ENCODE measurements around the gene PRSS2. TPM values are rescaled to one million over a fixed set of nuclear protein-coding genes. Genes with fewer than 3 reads are reported as not detected.

The PRSS2 gene
- total and polyA plus RNA-seq, 4 donors: not detected

- no peak for DNase-seq (ENCODE audit: low read depth in 4 of 6, low spot score in 6 of 6)
- Histone ChIP-seq H3K36me3 (ENCODE audit: control insufficient read depth, insufficient read depth, low read length) (no peaks in the 10 kb centered on the region), H3K9me3 (ENCODE audit: control insufficient read depth, insufficient read depth, low read length) (no peaks in the 10 kb centered on the region), H3K27me3 (ENCODE audit: control insufficient read depth, insufficient read depth, low read length) (peaks cover 55% of the 10 kb centered on the region), H3K4me3 (ENCODE audit: low read depth, low read length) (no peak overlapping the region), H3K27ac (ENCODE audit: low read depth, low read length) (no peak overlapping the region), H3K4me1 (ENCODE audit: control insufficient read depth, insufficient read depth, low read length) (peaks cover 20% of the 10 kb centered on the region)
- 81% methylated on average over 4 of the region's 11 CpGs for WGBS (ENCODE audit: insufficient coverage)
These were observed 28.0 kb downstream of the PRSS2 start for GRCh38 chr7:142798451-142799436.

GRCh38 chr7:142799437-142799835 lies 28.7 kb downstream of the PRSS2 start:
- no peaks in the 10 kb centered on the region for H3K36me3 ChIP-seq (ENCODE audit: control insufficient read depth, insufficient read depth, low read length)
- peaks cover 20% of the 10 kb centered on the region for H3K4me1 ChIP-seq (ENCODE audit: control insufficient read depth, insufficient read depth, low read length)
- no peak for DNase-seq (ENCODE audit: low read depth in 4 of 6, low spot score in 6 of 6)
- H3K4me3 ChIP-seq (ENCODE audit: low read depth, low read length): no peak overlapping the region
- no peaks in the 10 kb centered on the region for H3K9me3 ChIP-seq (ENCODE audit: control insufficient read depth, insufficient read depth, low read length)
- H3K27me3 ChIP-seq (ENCODE audit: control insufficient read depth, insufficient read depth, low read length): peaks cover 53% of the 10 kb centered on the region
- 69% methylated on average over 1 of the region's 3 CpGs for WGBS (ENCODE audit: insufficient coverage)
- H3K27ac ChIP-seq (ENCODE audit: low read depth, low read length): no peak overlapping the region

DNA sequence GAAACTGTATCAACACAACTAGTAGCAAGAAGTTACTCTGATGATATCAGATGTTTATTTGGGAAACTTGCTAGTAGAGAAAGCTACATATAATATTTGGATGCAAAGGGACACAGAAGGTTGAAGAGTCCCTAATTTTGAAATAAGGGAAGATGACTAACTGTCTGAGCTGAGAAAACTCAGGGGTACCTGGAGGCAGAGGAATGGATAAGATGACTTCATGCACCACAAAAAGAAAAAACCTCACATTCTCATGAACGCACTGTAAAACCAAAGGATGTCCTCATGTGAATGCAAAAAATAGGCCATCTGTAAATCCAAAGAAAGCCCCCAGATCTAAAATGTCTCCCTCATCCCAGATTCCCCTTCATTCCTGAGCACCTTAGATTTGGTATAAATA lies 29.3 kb downstream of the PRSS2 start:
- H3K4me1 ChIP-seq (ENCODE audit: control insufficient read depth, insufficient read depth, low read length): peaks cover 20% of the 10 kb centered on the region
- no peak overlapping the region for H3K27ac ChIP-seq (ENCODE audit: low read depth, low read length)
- no peak overlapping the region for H3K4me3 ChIP-seq (ENCODE audit: low read depth, low read length)
- no peaks in the 10 kb centered on the region for H3K9me3 ChIP-seq (ENCODE audit: control insufficient read depth, insufficient read depth, low read length)
- H3K36me3 ChIP-seq (ENCODE audit: control insufficient read depth, insufficient read depth, low read length): no peaks in the 10 kb centered on the region
- DNase-seq (ENCODE audit: low read depth in 4 of 6, low spot score in 6 of 6): no peak
- peaks cover 53% of the 10 kb centered on the region for H3K27me3 ChIP-seq (ENCODE audit: control insufficient read depth, insufficient read depth, low read length)
- no CpG with 5 or more reads among the region's 1 CpG for WGBS (ENCODE audit: insufficient coverage)

DNA sequence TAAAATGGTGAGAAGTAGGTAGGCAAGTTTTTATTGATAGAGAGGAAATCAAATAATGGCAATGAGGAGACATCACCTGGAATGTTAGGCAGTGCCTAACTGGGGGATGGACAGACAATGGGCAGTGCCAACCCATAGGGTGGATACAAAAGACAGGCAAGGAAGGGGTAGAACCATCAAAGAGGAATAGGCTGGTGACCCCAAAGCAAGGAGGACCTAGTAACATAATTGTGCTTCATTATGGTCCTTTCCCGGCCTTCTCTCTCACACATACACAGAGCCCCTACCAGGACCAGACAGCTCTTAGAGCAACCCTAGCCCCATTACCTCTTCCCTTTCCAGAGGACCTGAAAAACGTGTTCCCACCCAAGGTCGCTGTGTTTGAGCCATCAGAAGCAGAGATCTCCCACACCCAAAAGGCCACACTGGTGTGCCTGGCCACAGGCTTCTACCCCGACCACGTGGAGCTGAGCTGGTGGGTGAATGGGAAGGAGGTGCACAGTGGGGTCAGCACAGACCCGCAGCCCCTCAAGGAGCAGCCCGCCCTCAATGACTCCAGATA lies 30.0 kb downstream of the PRSS2 start:
- 100% methylated on average over 1 of the region's 7 CpGs for WGBS (ENCODE audit: insufficient coverage)
- H3K4me3 ChIP-seq (ENCODE audit: low read depth, low read length): no peak overlapping the region
- no peaks in the 10 kb centered on the region for H3K9me3 ChIP-seq (ENCODE audit: control insufficient read depth, insufficient read depth, low read length)
- peaks cover 46% of the 10 kb centered on the region for H3K27me3 ChIP-seq (ENCODE audit: control insufficient read depth, insufficient read depth, low read length)
- no peaks in the 10 kb centered on the region for H3K36me3 ChIP-seq (ENCODE audit: control insufficient read depth, insufficient read depth, low read length)
- H3K4me1 ChIP-seq (ENCODE audit: control insufficient read depth, insufficient read depth, low read length): peaks cover 20% of the 10 kb centered on the region
- no peak for DNase-seq (ENCODE audit: low read depth in 4 of 6, low spot score in 6 of 6)
- H3K27ac ChIP-seq (ENCODE audit: low read depth, low read length): no peak overlapping the region

GRCh38 chr7:142801601-142802295 lies 31.0 kb downstream of the PRSS2 start:
- Histone ChIP-seq H3K27ac (ENCODE audit: low read depth, low read length) (no peak overlapping the region), H3K4me1 (ENCODE audit: control insufficient read depth, insufficient read depth, low read length) (peaks cover 13% of the 10 kb centered on the region), H3K27me3 (ENCODE audit: control insufficient read depth, insufficient read depth, low read length) (peaks cover 36% of the 10 kb centered on the region), H3K4me3 (ENCODE audit: low read depth, low read length) (no peak overlapping the region), H3K36me3 (ENCODE audit: control insufficient read depth, insufficient read depth, low read length) (no peaks in the 10 kb centered on the region), H3K9me3 (ENCODE audit: control insufficient read depth, insufficient read depth, low read length) (no peaks in the 10 kb centered on the region)
- no peak for DNase-seq (ENCODE audit: low read depth in 4 of 6, low spot score in 6 of 6)
- 93% methylated on average over 6 of the region's 8 CpGs for whole genome bisulfite sequencing (ENCODE audit: insufficient coverage)

- no peak overlapping the region for H3K27ac ChIP-seq (ENCODE audit: low read depth, low read length)
- DNase-seq (ENCODE audit: low read depth in 4 of 6, low spot score in 6 of 6): no peak
- peaks cover 31% of the 10 kb centered on the region for H3K27me3 ChIP-seq (ENCODE audit: control insufficient read depth, insufficient read depth, low read length)
- WGBS (ENCODE audit: insufficient coverage): 77% methylated on average over 2 of the region's 3 CpGs
- H3K36me3 ChIP-seq (ENCODE audit: control insufficient read depth, insufficient read depth, low read length): no peaks in the 10 kb centered on the region
- no peaks in the 10 kb centered on the region for H3K9me3 ChIP-seq (ENCODE audit: control insufficient read depth, insufficient read depth, low read length)
- peaks cover 8% of the 10 kb centered on the region for H3K4me1 ChIP-seq (ENCODE audit: control insufficient read depth, insufficient read depth, low read length)
- no peak overlapping the region for H3K4me3 ChIP-seq (ENCODE audit: low read depth, low read length)
These were observed 31.5 kb downstream of the PRSS2 start for GRCh38 chr7:142802301-142802700.

GRCh38 chr7:142803901-142804300 lies 33.1 kb downstream of the PRSS2 start:
- Histone ChIP-seq H3K27ac (ENCODE audit: low read depth, low read length) (no peak overlapping the region), H3K36me3 (ENCODE audit: control insufficient read depth, insufficient read depth, low read length) (no peaks in the 10 kb centered on the region), H3K9me3 (ENCODE audit: control insufficient read depth, insufficient read depth, low read length) (no peaks in the 10 kb centered on the region), H3K4me3 (ENCODE audit: low read depth, low read length) (no peak overlapping the region), H3K27me3 (ENCODE audit: control insufficient read depth, insufficient read depth, low read length) (peaks cover 15% of the 10 kb centered on the region), H3K4me1 (ENCODE audit: control insufficient read depth, insufficient read depth, low read length) (no peaks in the 10 kb centered on the region)
- DNase-seq (ENCODE audit: low read depth in 4 of 6, low spot score in 6 of 6): no peak
- 100% methylated on average over 1 of the region's 4 CpGs for WGBS (ENCODE audit: insufficient coverage)

DNA sequence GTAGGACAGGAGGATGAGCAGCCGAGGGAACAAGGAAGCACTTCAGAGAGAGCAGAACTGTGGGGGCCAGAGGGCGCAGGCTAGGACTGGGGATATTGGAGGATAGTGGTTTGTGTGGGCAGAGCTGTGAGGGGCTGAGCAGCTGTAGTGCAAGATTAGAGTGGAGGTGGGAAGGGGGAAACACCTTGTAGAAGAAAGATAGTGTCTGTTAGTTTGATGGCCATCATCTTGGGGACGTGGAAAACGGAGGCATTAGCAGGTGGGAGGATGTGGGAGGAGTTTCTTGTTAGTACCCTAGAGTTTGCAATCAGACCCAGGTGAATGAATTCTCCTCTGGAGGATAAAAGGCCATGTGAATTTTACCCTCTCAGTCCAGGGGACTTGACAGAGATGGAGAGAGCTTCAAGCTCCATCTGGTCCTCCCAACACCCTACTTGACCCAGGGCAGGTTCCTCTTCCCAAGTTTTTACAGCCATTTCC lies 34.0 kb downstream of the PRSS2 start:
- no peak for DNase-seq (ENCODE audit: low read depth in 4 of 6, low spot score in 6 of 6)
- Histone ChIP-seq H3K4me3 (ENCODE audit: low read depth, low read length) (no peak overlapping the region), H3K4me1 (ENCODE audit: control insufficient read depth, insufficient read depth, low read length) (no peaks in the 10 kb centered on the region), H3K36me3 (ENCODE audit: control insufficient read depth, insufficient read depth, low read length) (no peaks in the 10 kb centered on the region), H3K27ac (ENCODE audit: low read depth, low read length) (no peak overlapping the region), H3K9me3 (ENCODE audit: control insufficient read depth, insufficient read depth, low read length) (no peaks in the 10 kb centered on the region), H3K27me3 (ENCODE audit: control insufficient read depth, insufficient read depth, low read length) (peaks cover 6% of the 10 kb centered on the region)
- 79% methylated on average over 3 of the region's 4 CpGs for WGBS (ENCODE audit: insufficient coverage)

DNA sequence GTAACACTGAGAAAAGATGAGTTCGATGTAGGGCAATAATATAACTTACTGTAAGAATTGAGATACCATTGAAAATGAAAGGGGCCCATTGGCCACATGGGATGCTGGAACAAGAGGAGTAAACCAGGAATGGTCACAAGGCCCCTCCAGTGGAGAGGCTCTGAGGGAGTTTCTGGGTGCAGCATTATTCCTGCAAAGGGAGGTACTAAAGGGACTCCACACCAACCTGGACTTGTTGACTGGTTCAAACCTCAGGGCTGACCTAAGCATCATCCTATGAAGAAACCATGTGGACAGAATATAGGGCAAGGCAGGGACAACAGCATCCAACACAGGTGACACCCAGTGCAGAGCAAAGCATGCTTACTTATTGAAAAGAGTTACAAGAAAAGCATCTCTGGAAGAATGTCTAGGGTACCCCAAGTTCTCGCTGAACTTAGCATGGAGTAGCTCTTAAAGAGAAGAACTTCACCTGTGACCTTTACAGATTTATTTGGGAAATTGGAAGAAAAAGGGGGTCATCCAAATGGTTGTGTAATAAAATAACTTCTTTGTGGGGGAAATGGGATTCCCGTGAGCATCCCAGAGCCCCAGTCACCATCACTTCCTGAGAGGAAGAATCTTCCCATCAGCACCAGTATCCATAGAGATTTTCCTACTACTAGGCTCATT lies 34.7 kb downstream of the PRSS2 start:
- 100% methylated on average over 1 of the region's 3 CpGs for WGBS (ENCODE audit: insufficient coverage)
- Histone ChIP-seq H3K27ac (ENCODE audit: low read depth, low read length) (no peak overlapping the region), H3K36me3 (ENCODE audit: control insufficient read depth, insufficient read depth, low read length) (no peaks in the 10 kb centered on the region), H3K4me1 (ENCODE audit: control insufficient read depth, insufficient read depth, low read length) (no peaks in the 10 kb centered on the region), H3K9me3 (ENCODE audit: control insufficient read depth, insufficient read depth, low read length) (no peaks in the 10 kb centered on the region), H3K4me3 (ENCODE audit: low read depth, low read length) (no peak overlapping the region), H3K27me3 (ENCODE audit: control insufficient read depth, insufficient read depth, low read length) (peaks cover 4% of the 10 kb centered on the region)
- DNase-seq (ENCODE audit: low read depth in 4 of 6, low spot score in 6 of 6): no peak
